Omental fat pad (tissue), 4 donors: Measurements from ENCODE around the gene MMP20. TPM values are rescaled to one million over a fixed set of nuclear protein-coding genes. Genes with fewer than 3 reads are reported as not detected.

Source experiments
- ATAC-seq: fragments of 150-250 bp; one replicate; pipeline ENCODE4 v1.9.1; 2016; ENCODE audit warnings: mild to moderate bottlenecking, moderate library complexity; ENCODE audit not compliant: low FRiP score
- DNase-seq: peaks from one replicate; pipeline ENCODE4 v3.0.0-alpha.2; 2019; ENCODE audit warnings: low spot score
- CTCF ChIP-seq, 3 donors: fragments of 450-650 bp; IDR thresholded peaks; one replicate each; pipeline ENCODE4 v1.5.1; 2016 to 2017; ENCODE audit warnings: antibody characterized with exemption in 3 of 3, mild to moderate bottlenecking in 3 of 3, moderate library complexity in 2 of 3
- total RNA-seq, 4 donors: library from RNA; depleted of rRNA; stranded (reverse); fragments of >200 nt; gene quantifications; one replicate each; pipeline ENCODE4 v1.1.0, GENCODE V29; 2016

The MMP20 gene
- total RNA-seq, 4 donors from 2014 or later = not detected

- ATAC-seq (no peak), DNase-seq (no peak)
- TF ChIP-seq CTCF (IDR thresholded peaks at IDR 0.05) = no peak
Observed at GRCh38 chr11:102615077-102615893, 9.8 kb downstream of the MMP20 start.

GRCh38 chr11:102614485-102614884, 10.6 kb downstream of the MMP20 start:
- no peak for DNase-seq
- TF ChIP-seq CTCF (IDR thresholded peaks at IDR 0.05) = no peak
- ATAC-seq = no peak

GRCh38 chr11:102614031-102614430, 11.1 kb downstream of the MMP20 start:
- DNase-seq (no peak), ATAC-seq (no peak)
- no peak for TF ChIP-seq CTCF (IDR thresholded peaks at IDR 0.05)

GRCh38 chr11:102613450-102613849, 11.7 kb downstream of the MMP20 start:
- no peak for ATAC-seq
- TF ChIP-seq CTCF (IDR thresholded peaks at IDR 0.05) = no peak
- no peak for DNase-seq

- ATAC-seq (no peak), DNase-seq (no peak)
- no peak for TF ChIP-seq CTCF (IDR thresholded peaks at IDR 0.05)
Observed at GRCh38 chr11:102611291-102611690, 13.8 kb downstream of the MMP20 start.

GRCh38 chr11:102610200-102610599, 14.9 kb downstream of the MMP20 start:
- DNase-seq (no peak), ATAC-seq (no peak)
- TF ChIP-seq CTCF (IDR thresholded peaks at IDR 0.05) = no peak

- TF ChIP-seq CTCF (IDR thresholded peaks at IDR 0.05) = no peak
- DNase-seq = no peak
- no peak for ATAC-seq
Observed at GRCh38 chr11:102608699-102609098, 16.4 kb downstream of the MMP20 start.
